Left colon (tissue), 2 donors: Measurements from ENCODE around the gene HEMK1. TPM values are rescaled to one million over a fixed set of nuclear protein-coding genes. Genes with fewer than 3 reads are reported as not detected.

ENCODE experiments used
- ATAC-seq: fragments of 200-7000 bp; cut with Tn5 transposase; one replicate; pipeline ENCODE4 v1.9.1; 2020; ENCODE audit warnings: mild to moderate bottlenecking, moderate library complexity
- DNase-seq, 2 donors: peaks; one replicate each; pipeline ENCODE4 v3.0.0-alpha.2; 2020
- intact Hi-C, 2 donors: fragments of 100-400 bp; cut with DNase I in 1 of 2; cut with micrococcal nuclease in 1 of 2; formaldehyde crosslinking; loops; one replicate each; pipeline versions ENCODE4 v1.11.2 to v1.14.0; 2022; cut with DNase I, micrococcal nuclease
- total RNA-seq, 2 donors: library from RNA; stranded (reverse); fragmentation: NEBNext Ultra II Directional; extraction: Animal tissue kit (Norgen Biotek cat#: 25700); gene quantifications; one replicate each; pipeline ENCODE4 v1.2.1, GENCODE V29; 2021
- donor health status: DM: no; HTN: no; CAD: no.
- donor health status: DM: yes; HTN: yes; CAD: no.

HEMK1 gene
- total RNA-seq, 2 donors from 2014 or later = 21.9 to 24.8 TPM

GRCh38 chr3:50607271-50608091 is 38.2 kb downstream of the HEMK1 start:
- no peak for DNase-seq
- ATAC-seq = no peak
- intact Hi-C loops = no loop called here

- intact Hi-C loops = no loop called here
- ATAC-seq (no peak), DNase-seq (no peak)
These were observed 39.0 kb downstream of the HEMK1 start for GRCh38 chr3:50608278-50608677.

GRCh38 chr3:50609071-50609762 is 39.9 kb downstream of the HEMK1 start:
- DNase-seq (no peak), ATAC-seq (no peak)
- intact Hi-C loops = no loop called here

GRCh38 chr3:50609763-50610085 is 40.4 kb downstream of the HEMK1 start:
- intact Hi-C loops = loop anchor here in 1 of 2 donors (5.0 kb wide), 1 partner anchor 37 kb away; no protein-coding TSS in a partner anchor

GRCh38 chr3:50610181-50610971 is 41.1 kb downstream of the HEMK1 start:
- ATAC-seq = peak; percentile 55
- DNase-seq = peak; percentile 86 to 91
- intact Hi-C loops = loop anchor here in 1 of 2 donors (5.0 kb wide), 1 partner anchor 38 kb away; no protein-coding TSS in a partner anchor

More at GRCh38 chr3:50609763-50610085, 40.4 kb downstream of the HEMK1 start:
- no peak for DNase-seq
- no peak for ATAC-seq

DNA sequence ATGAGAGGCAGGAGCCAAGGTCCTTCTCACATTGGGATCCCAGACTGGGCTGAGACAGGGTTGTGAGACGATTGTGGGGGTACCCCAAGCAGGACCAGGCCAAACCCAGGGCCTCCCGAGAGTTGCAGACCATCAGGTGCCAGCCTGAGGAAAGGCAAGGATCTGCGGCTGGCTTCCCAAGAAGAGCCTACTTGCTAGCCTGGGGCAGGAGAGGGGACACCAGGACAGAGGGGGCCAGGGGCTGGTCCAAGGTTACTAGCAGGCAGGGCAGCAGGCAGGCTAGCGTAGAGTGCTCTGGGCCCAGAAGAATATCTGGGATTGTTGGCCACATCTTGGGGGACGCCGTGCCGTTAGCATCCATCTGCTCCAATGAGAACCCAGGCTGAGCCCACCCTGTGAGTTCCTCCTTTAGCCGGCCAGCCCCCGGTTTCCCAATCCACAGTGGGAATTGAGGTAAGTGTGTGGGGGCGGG is 41.7 kb downstream of the HEMK1 start:
- no peak for DNase-seq

GRCh38 chr3:50611464-50612233 is 42.3 kb downstream of the HEMK1 start, which contains the start of gene CISH:
Gene CISH, minus strand, starts transcription at chr3:50611774. Its CDS starts 124 bp downstream, at chr3:50611650.
- DNase-seq (peak; percentile 98), ATAC-seq (peak; percentile 75)
- intact Hi-C loops = loop anchor here in 1 of 2 donors (5.0 kb wide), 1 partner anchor 39 kb away; no protein-coding TSS in a partner anchor

More for the DNA sequence above, 41.7 kb downstream of the HEMK1 start:
- no peak for ATAC-seq
- intact Hi-C loops = loop anchor here in 1 of 2 donors (5.0 kb wide), 1 partner anchor 39 kb away; no protein-coding TSS in a partner anchor

- intact Hi-C loops = loop anchor here in 1 of 2 donors (5.0 kb wide), 1 partner anchor 40 kb away; no protein-coding TSS in a partner anchor
- no peak for DNase-seq
- no peak for ATAC-seq
These were observed 43.0 kb downstream of the HEMK1 start for GRCh38 chr3:50612234-50612882.

DNA sequence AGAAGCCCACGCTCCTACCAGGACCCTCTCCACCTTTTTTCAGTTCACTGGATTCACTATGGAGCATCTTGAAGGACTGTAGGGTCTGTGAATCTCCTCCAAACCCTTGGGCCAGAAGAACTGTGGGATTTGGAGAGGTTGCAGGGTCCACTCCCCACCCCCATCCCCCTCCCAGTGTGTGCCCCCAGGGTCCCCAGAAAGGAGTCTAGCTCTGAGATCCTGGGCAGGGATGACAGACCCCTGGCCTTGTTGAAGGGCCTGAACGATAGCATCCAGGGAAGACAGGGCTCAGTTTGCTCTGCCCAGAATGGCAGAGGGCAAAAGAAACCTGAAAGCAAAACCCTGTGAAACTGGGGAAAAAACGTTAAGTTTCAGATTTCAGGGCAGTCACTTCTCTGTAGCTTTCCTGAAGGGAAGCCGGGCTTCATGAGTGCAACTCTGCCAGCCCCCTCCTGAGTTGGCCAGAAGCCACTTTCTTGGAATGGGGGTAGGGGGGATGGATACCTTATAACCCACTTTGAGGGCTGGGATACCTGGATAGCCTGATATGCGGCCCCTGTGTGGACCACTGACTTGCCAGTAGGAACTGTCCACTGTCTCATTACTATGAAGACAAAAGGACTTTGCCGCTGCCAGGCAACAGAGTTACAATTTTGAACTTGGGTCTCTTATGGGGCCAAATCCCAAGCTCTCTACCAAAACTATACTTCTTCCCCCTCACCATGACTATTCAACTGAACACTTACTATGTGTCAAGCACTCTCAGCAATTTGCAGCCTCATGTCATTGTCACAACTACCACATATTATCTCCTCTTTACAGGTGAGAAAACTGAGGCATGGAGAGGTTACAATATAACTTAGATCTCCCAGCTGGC is 43.9 kb downstream of the HEMK1 start:
- ATAC-seq (no peak), DNase-seq (no peak)
- intact Hi-C loops = loop anchor here in 1 of 2 donors (5.0 kb wide), 1 partner anchor 41 kb away; no protein-coding TSS in a partner anchor

DNA sequence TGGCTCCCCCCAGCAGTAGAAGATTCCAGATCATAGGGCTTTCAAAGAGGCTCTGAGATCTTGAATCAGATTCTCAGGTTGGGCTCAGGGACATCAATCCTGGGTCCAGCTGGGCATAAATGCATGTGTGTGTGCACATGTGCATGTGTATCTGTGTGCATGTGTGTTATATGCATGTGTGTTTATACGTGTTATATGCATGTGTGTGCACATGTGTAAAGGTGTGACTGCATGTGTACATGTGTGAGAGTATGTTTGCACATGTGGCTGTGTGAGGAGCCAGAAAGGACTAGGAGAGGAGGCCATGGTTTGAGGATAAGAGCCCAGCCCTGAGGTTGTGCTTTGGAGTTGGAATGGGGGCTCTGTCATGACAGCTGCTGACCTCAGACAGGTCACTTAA is 45.9 kb downstream of the HEMK1 start:
- DNase-seq (no peak), ATAC-seq (no peak)
- intact Hi-C loops = loop anchor here in 1 of 2 donors (2.0 to 5.0 kb wide), 2 partner anchors 42 to 772 kb away; partner anchors contain the start of gene MANF

GRCh38 chr3:50616003-50616769 is 46.9 kb downstream of the HEMK1 start:
- DNase-seq (peak; percentile 87 to 90), ATAC-seq (peak; percentile 49)
- intact Hi-C loops = loop anchor here in 1 of 2 donors (5.0 kb wide), 1 partner anchor 771 kb away; the partner anchor contains the start of gene MANF

GRCh38 chr3:50616770-50617095 is 47.4 kb downstream of the HEMK1 start:
- ATAC-seq = peak; percentile 75
- intact Hi-C loops = loop anchor here in 1 of 2 donors (5.0 kb wide), 1 partner anchor 771 kb away; the partner anchor contains the start of gene MANF
- peak; percentile 94 to 97 for DNase-seq

- intact Hi-C loops = loop anchor here in 1 of 2 donors (5.0 kb wide), 1 partner anchor 770 kb away; the partner anchor contains the start of gene MANF
- peak; percentile 61 to 73 for DNase-seq
- peak; percentile 63 for ATAC-seq
These were observed 47.9 kb downstream of the HEMK1 start, which contains the start of gene MAPKAPK3 for GRCh38 chr3:50617096-50617791. Gene MAPKAPK3, plus strand, starts transcription at chr3:50617151. Its CDS starts 415 bp downstream, at chr3:50617566.

DNA sequence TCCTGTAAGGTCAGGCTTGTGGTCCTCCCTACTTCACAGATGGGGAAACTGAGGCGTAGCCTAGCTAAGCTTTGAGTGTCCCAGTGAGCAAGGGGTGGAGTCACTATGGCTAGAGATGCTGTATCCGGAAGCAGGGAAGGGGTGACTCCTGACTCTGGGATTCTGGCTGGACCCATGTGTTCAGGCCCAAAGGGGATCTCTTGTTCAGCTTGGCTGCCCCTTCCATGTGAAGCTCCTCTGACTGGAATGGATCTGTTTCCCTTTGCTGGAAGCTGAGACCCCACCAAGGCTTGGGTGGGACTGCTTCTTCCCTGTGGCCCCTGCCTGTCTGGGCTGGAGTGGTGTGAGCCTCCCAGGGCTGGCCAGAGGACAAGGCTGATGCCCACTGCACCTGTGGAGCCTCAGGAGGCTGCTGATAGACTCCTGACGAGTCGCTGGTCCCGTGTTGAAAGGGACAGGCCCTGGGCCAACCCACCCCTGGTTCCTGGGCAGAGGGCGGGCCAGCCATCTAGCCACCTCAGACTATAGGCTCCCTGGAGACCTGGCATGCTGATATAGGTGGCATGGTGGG is 48.7 kb downstream of the HEMK1 start:
- intact Hi-C loops = loop anchor here in 1 of 2 donors (5.0 kb wide), 1 partner anchor 769 kb away; the partner anchor contains the start of gene MANF
- ATAC-seq (no peak), DNase-seq (no peak)
